K562 (cell line): ENCODE measurements around the gene NHLH1. TPM values are rescaled to one million over a fixed set of nuclear protein-coding genes. Genes with fewer than 3 reads are reported as not detected.

Experiments
- ATAC-seq: fragments of 200-7000 bp; cut with Tn5 transposase; 3 replicates; pipeline ENCODE4 v1.9.1; 2020; ENCODE audit warnings: moderate library complexity
- BruUV-seq: library from RNA; stranded (reverse); fragments of 400-500 nt; replicated peaks from 2 replicates; lab custom pipeline; 2021; lab: Mats Ljungman, UMichigan
- CTCF ChIA-PET: fragments of 300-600 bp; formaldehyde crosslinking; extraction: SDS; loops from one replicate; lab custom pipeline; 2021; ENCODE audit warnings: low intra/inter-chr PET ratio; lab: Yijun Ruan, JAX
- POLR2A ChIA-PET: fragments of 300-600, 350-650 bp; sonication (Branson Sonifier 250); formaldehyde crosslinking; extraction: SDS; loops from one replicate; lab custom pipeline; 2021; ENCODE audit warnings: antibody characterized with exemption, inconsistent platforms; lab: Yijun Ruan, JAX
- DNase-seq, 4 experiments: peaks; one replicate each; pipeline versions ENCODE4 v3.0.0 to v3.0.0-alpha.2; 2011 to 2018; ENCODE audit warnings: low spot score in 3 of 4, mixed read lengths in 3 of 4; ENCODE audit errors: extremely low read depth in 1 of 4
- FAIRE-seq: peaks from 2 replicates; lab custom pipeline; 2011; peaks lifted over from hg19 to GRCh38; lab: Jason Lieb, UNC
- H2AFZ ChIP-seq: 2 replicates; pipeline ENCODE4 v1.6.0; 2011; ENCODE audit warnings: low read depth, low read length, control low read depth, inconsistent platforms
- H3K27ac ChIP-seq: fragments of 200-600 bp; 3 replicates; pipeline ENCODE4 v1.8.0; 2011; ENCODE audit warnings: low read depth, mild to moderate bottlenecking, control low read depth, inconsistent platforms, low read length, moderate library complexity, mixed read lengths; ENCODE audit errors: extremely low read depth
- H3K27me3 ChIP-seq, 2 experiments: fragments of 300-600 bp in 1 of 2; 2 replicates in 1 of 2; 3 replicates in 1 of 2; pipeline versions ENCODE4 v1.6.0 to v1.8.0; 2011; ENCODE audit warnings: inconsistent platforms in 2 of 2, low read length in 2 of 2, mild to moderate bottlenecking in 1 of 2, mixed read lengths in 1 of 2, moderate library complexity in 1 of 2; ENCODE audit not compliant: control insufficient read depth in 2 of 2, insufficient read depth in 2 of 2
- H3K36me3 ChIP-seq: fragments of 300-600 bp; 3 replicates; pipeline ENCODE4 v1.8.0; 2011; ENCODE audit warnings: mild to moderate bottlenecking, low read length, inconsistent platforms; ENCODE audit not compliant: control insufficient read depth, insufficient read depth
- H3K4me1 ChIP-seq, 2 experiments: fragments of 200-600 bp in 1 of 2; replicated peaks in 1 of 2; 2 replicates in 1 of 2; 3 replicates in 1 of 2; pipeline versions ENCODE4 v1.5.1 to v1.8.0; 2011; ENCODE audit warnings: inconsistent platforms in 2 of 2, low read length in 2 of 2, mild to moderate bottlenecking in 1 of 2, mixed read lengths in 1 of 2, moderate library complexity in 1 of 2; ENCODE audit not compliant: control insufficient read depth in 2 of 2, insufficient read depth in 2 of 2
- H3K4me2 ChIP-seq: 2 replicates; pipeline ENCODE4 v1.6.1; 2011; ENCODE audit warnings: low read length, control low read depth, inconsistent platforms, mixed read lengths; ENCODE audit not compliant: insufficient read depth
- H3K4me3 ChIP-seq: fragments of 200-600 bp; sonication (generic), shearing (Covaris generic); 2 replicates; pipeline ENCODE4 v1.5.1; 2016; ENCODE audit warnings: control low read depth, inconsistent platforms
- H3K79me2 ChIP-seq: fragments of 200-600 bp; 3 replicates; pipeline ENCODE4 v1.8.0; 2011; ENCODE audit warnings: low read length, inconsistent platforms; ENCODE audit not compliant: control insufficient read depth, insufficient read depth
- H3K9ac ChIP-seq, 2 experiments: 2 replicates each; pipeline versions ENCODE4 v1.6.0 to v1.6.1; 2011; ENCODE audit warnings: low read depth in 2 of 2, low read length in 2 of 2, control low read depth in 1 of 2, inconsistent platforms in 1 of 2, mild to moderate bottlenecking in 1 of 2, mixed read lengths in 1 of 2; ENCODE audit not compliant: insufficient read depth in 1 of 2
- H3K9me1 ChIP-seq: one replicate; pipeline ENCODE4 v1.6.0; 2011; ENCODE audit warnings: inconsistent platforms, mild to moderate bottlenecking, low read length, moderate library complexity; ENCODE audit not compliant: control insufficient read depth, insufficient read depth
- H3K9me3 ChIP-seq: replicated peaks from 2 replicates; pipeline ENCODE4 v1.5.1; 2011; ENCODE audit warnings: low read depth, low read length, inconsistent platforms; ENCODE audit not compliant: control insufficient read depth, insufficient read depth
- H4K20me1 ChIP-seq: replicated peaks from 2 replicates; pipeline ENCODE4 v1.6.1; 2011; ENCODE audit warnings: low read length, inconsistent platforms, mixed read lengths; ENCODE audit not compliant: control insufficient read depth, insufficient read depth
- ATF4 ChIP-seq: fragments of 450-650 bp; formaldehyde crosslinking; IDR thresholded peaks from 2 replicates; pipeline ENCODE4 v1.4.0; 2022; ENCODE audit warnings: mild to moderate bottlenecking, moderate library complexity
- CTCF ChIP-seq, 3 experiments: IDR thresholded peaks in 2 of 3; conservative IDR thresholded peaks in 1 of 3; 2 replicates each; pipeline ENCODE4 v1.5.1; 2011 to 2012; ENCODE audit warnings: low read length in 3 of 3, mild to moderate bottlenecking in 3 of 3, control low read depth in 2 of 3, improper control_type of control experiment in 1 of 3, inconsistent platforms in 1 of 3, low read depth in 1 of 3, mixed read lengths in 1 of 3, moderate library complexity in 1 of 3; ENCODE audit not compliant: insufficient read depth in 2 of 3
- CTCFL ChIP-seq: IDR thresholded peaks from 2 replicates; pipeline ENCODE4 v1.6.1; 2011; ENCODE audit warnings: borderline replicate concordance, low read depth, mild to moderate bottlenecking, moderate library complexity, low read length; ENCODE audit not compliant: insufficient read depth, poor library complexity, severe bottlenecking
- MAX ChIP-seq: sonication (generic); formaldehyde crosslinking; IDR thresholded peaks from 2 replicates; pipeline ENCODE4 v1.9.0; 2022; ENCODE audit warnings: mild to moderate bottlenecking, missing genetic modification reagents
- MAZ ChIP-seq, 2 experiments: fragments of 450-650 bp in 1 of 2; sonication (generic) in 1 of 2; formaldehyde crosslinking; IDR thresholded peaks in 1 of 2; conservative IDR thresholded peaks in 1 of 2; 2 replicates each; pipeline versions ENCODE4 v1.4.0 to v1.5.0; 2020; ENCODE audit warnings: mild to moderate bottlenecking in 1 of 2, missing genetic modification reagents in 1 of 2
- MITF ChIP-seq: IDR thresholded peaks from 2 replicates; pipeline ENCODE4 v1.6.1; 2014; ENCODE audit warnings: antibody characterized with exemption
- SMAD4 ChIP-seq: fragments of 250-450 bp; sonication (Bioruptor Pico); conservative IDR thresholded peaks from 2 replicates; pipeline ENCODE4 v1.8.0; 2021; ENCODE audit warnings: inconsistent platforms, mild to moderate bottlenecking, moderate library complexity
- VEZF1 ChIP-seq: fragments of 200-800 bp; sonication (Bioruptor generic); IDR thresholded peaks from 2 replicates; pipeline ENCODE4 v1.6.1; 2017; ENCODE audit warnings: missing genetic modification characterization, missing compliant biosample characterization
- YY1 ChIP-seq, 3 experiments: IDR thresholded peaks; 2 replicates each; pipeline ENCODE4 v1.6.1; 2011; ENCODE audit warnings: low read length in 2 of 3, mild to moderate bottlenecking in 2 of 3, moderate library complexity in 2 of 3, borderline replicate concordance in 1 of 3, control low read depth in 1 of 3, low read depth in 1 of 3; ENCODE audit not compliant: insufficient read depth in 3 of 3, insufficient replicate concordance in 2 of 3, control insufficient read depth in 1 of 3, insufficient read length in 1 of 3; ENCODE audit errors: extremely low read depth in 1 of 3
- WGBS: fragments of 100-300 bp; shearing (Covaris generic); methylation state at CpG from one replicate; pipeline ENCODE4 v1.1.6; 2016; ENCODE audit warnings: low coverage, mixed read lengths; ENCODE audit not compliant: insufficient coverage; ENCODE audit errors: missing lambda C conversion rate; 5-methylcytosine and 5-hydroxymethylcytosine counted together
- in situ Hi-C: fragments of 300-500 bp; cut with MboI; formaldehyde crosslinking; loops from 4 replicates; pipeline ENCODE4 v1.15.0; 2018; ENCODE audit warnings: inconsistent platforms, mixed read lengths
- intact Hi-C: fragments of 100-400 bp; cut with micrococcal nuclease; formaldehyde crosslinking; loops from 2 replicates; pipeline ENCODE4 v1.14.2; 2022
- polyA plus RNA-seq, 8 experiments: library from polyadenylated mRNA; depleted of rRNA in 4 of 8; stranded (reverse) in 5 of 8; unstranded in 3 of 8; fragments of >200 nt; fragmentation: Nextera tagmentation in 2 of 8; fragmentation: Illumina TruSeq in 1 of 8; extraction: Ambion mirVana in 2 of 8; extraction: Trizol in 1 of 8; gene quantifications; 2 replicates each; pipeline versions ENCODE4 v1.2.1 to v1.2.3, GENCODE V29; 2011 to 2014; ENCODE audit warnings: inconsistent platforms in 1 of 8, missing spikeins in 1 of 8
- total RNA-seq, 7 experiments: library from RNA; depleted of rRNA in 6 of 7; stranded (reverse); fragments of >200 nt in 6 of 7; fragmentation: Illumina TruSeq in 2 of 7; extraction: Trizol in 2 of 7; gene quantifications; 2 replicates each; pipeline versions ENCODE4 v1.2.1 to v1.2.3, GENCODE V29; 2011 to 2021; ENCODE audit warnings: low replicate concordance in 1 of 7

NHLH1 gene
- total and polyA plus RNA-seq, 9 of the 15 experiments (the other 6 are each of a cell fraction or from before 2014, with no cell fraction given) = 0.09 to 1.3 (median 0.35) TPM; not detected in 1

GRCh38 chr1:160354388-160354985 lies 12.4 kb upstream of the NHLH1 start:
- no peak overlapping the region for H3K4me3 ChIP-seq
- intact Hi-C loops = loop anchor here (1.0 kb wide), 1 partner anchor 22 kb away; no protein-coding TSS in a partner anchor
- no peaks in the 10 kb centered on the region; the same call in 1 of the 2 replicates for H4K20me1 ChIP-seq
- no peaks in the 10 kb centered on the region for H3K9me1 ChIP-seq
- H3K4me1 ChIP-seq = no peaks in the 10 kb centered on the region
- peaks cover 91% of the 10 kb centered on the region for H3K36me3 ChIP-seq
- ChIA-PET POLR2A (interaction anchor here (1.3 to 5.9 kb wide), 6 partner anchors 8 to 22 kb away, joined by 4 to 37 read pairs (median 8); partner anchors contain the start of gene NCSTN), CTCF (interaction anchor here (1.1 to 2.4 kb wide), 2 partner anchors 22 to 252 kb away, joined by 4 to 12 read pairs; no protein-coding TSS in a partner anchor)
- FAIRE-seq = peak; percentile 88
- no peaks in the 10 kb centered on the region for H3K27me3 ChIP-seq
- H3K79me2 ChIP-seq = no peaks in the 10 kb centered on the region
- ATAC-seq = peak; percentile 94
- BruUV-seq = no TSS peak
- H3K9me3 ChIP-seq = no peaks in the 10 kb centered on the region
- no peak overlapping the region for H2AFZ ChIP-seq
- DNase-seq = peak; percentile 58 to 66 (median 60)
- H3K4me2 ChIP-seq = no peak overlapping the region
- in situ Hi-C loops = no loop called here
- no peak overlapping the region for H3K27ac ChIP-seq
- H3K9ac ChIP-seq = no peak overlapping the region
- WGBS = 58% methylated on average over 5 of the region's 5 CpGs
- 0 out of 2 replicates have a peak, but pooled peaks have one; percentile 12 for TF ChIP-seq SMAD4 (CRISPR knock-in tag)
- TF ChIP-seq MITF = no peak
- no peak for TF ChIP-seq ATF4
- TF ChIP-seq CTCF (IDR thresholded peaks at IDR 0.05 in 2 of 3, conservative IDR thresholded peaks at IDR 0.05 in 1 of 3; ENCODE audit: insufficient read depth in 2 of 3, low read depth in 1 of 3, low read length in 3 of 3) = peak; percentile 66 to 71 (median 69)
- peak; percentile 12 for TF ChIP-seq CTCFL
- TF ChIP-seq YY1 (IDR thresholded peaks at IDR 0.05; ENCODE audit: borderline replicate concordance in 1 of 3, control insufficient read depth in 1 of 3, extremely low read depth in 1 of 3, insufficient read depth in 3 of 3, insufficient read length in 1 of 3, insufficient replicate concordance in 2 of 3, low read depth in 1 of 3, low read length in 2 of 3) = no peak
- TF ChIP-seq VEZF1 (CRISPR knock-in tag) = peak; percentile 35; the same call in 1 of the 2 replicates
- TF ChIP-seq MAZ (CRISPR knock-in tag; conservative IDR thresholded peaks at IDR 0.05 in 1 of 2, IDR thresholded peaks at IDR 0.05 in 1 of 2) = peak; percentile 23 to 75; a peak in 2 of 4 replicates
- TF ChIP-seq MAX (CRISPR knock-in tag) = no peak
